CD4-positive, alpha-beta memory T cell (primary cell): ENCODE measurements around the gene SAMD11. TPM values are rescaled to one million over a fixed set of nuclear protein-coding genes. Genes with fewer than 3 reads are reported as not detected.
"Not testable (repeated sequence)": the region's sequence is repeated elsewhere in the genome, so short reads cannot be mapped to it uniquely, and the experiment has no call there.

Source experiments
- CTCF ChIA-PET: fragments of 350-600 bp; sonication (Branson Sonifier 250); formaldehyde crosslinking; loops from one replicate; lab custom pipeline; 2021; ENCODE audit warnings: inconsistent platforms; ENCODE audit not compliant: partially characterized antibody; lab: Charles Lee
- POLR2A ChIA-PET: fragments of 350-600 bp; sonication (Branson Sonifier 250); formaldehyde crosslinking; loops from one replicate; lab custom pipeline; 2021; ENCODE audit not compliant: partially characterized antibody; lab: Charles Lee
- DNase-seq, 5 donors: peaks; one replicate each; pipeline versions ENCODE4 v3.0.0 to v3.0.0-alpha.2; 2020 to 2022; ENCODE audit warnings: mixed read lengths in 1 of 5
- H3K27ac ChIP-seq: one replicate; pipeline ENCODE4 v1.7.0; 2013; ENCODE audit warnings: low read depth, low read length
- H3K27me3 ChIP-seq: 2 replicates; pipeline ENCODE4 v1.7.0; 2013; ENCODE audit warnings: mild to moderate bottlenecking, low read length, moderate library complexity; ENCODE audit not compliant: insufficient read depth
- H3K36me3 ChIP-seq: 2 replicates; pipeline ENCODE4 v1.7.0; 2013; ENCODE audit warnings: mild to moderate bottlenecking, low read length, moderate library complexity; ENCODE audit not compliant: insufficient read depth
- H3K4me1 ChIP-seq: 2 replicates; pipeline ENCODE4 v1.7.0; 2013; ENCODE audit warnings: mild to moderate bottlenecking, low read length, moderate library complexity; ENCODE audit not compliant: insufficient read depth
- H3K4me3 ChIP-seq, 2 donors: one replicate each; pipeline ENCODE4 v1.7.0; 2013; ENCODE audit warnings: low read length in 2 of 2, mild to moderate bottlenecking in 1 of 2
- H3K9me3 ChIP-seq, 2 donors: one replicate each; pipeline ENCODE4 v1.7.0; 2013; ENCODE audit warnings: low read length in 2 of 2, control low read depth in 1 of 2; ENCODE audit not compliant: control insufficient read depth in 1 of 2
- H3K27ac Mint-ChIP-seq, 7 donors: one replicate each; pipeline ENCODE4 v1.8.0; 2020 to 2021; ENCODE audit warnings: mixed read lengths in 7 of 7, mild to moderate bottlenecking in 6 of 7, inconsistent platforms in 3 of 7, moderate library complexity in 3 of 7
- H3K27me3 Mint-ChIP-seq, 2 donors: one replicate each; pipeline ENCODE4 v1.8.0; 2020 to 2021; ENCODE audit warnings: mixed read lengths in 2 of 2
- H3K36me3 Mint-ChIP-seq, 2 donors: one replicate each; pipeline ENCODE4 v1.8.0; 2020 to 2021; ENCODE audit warnings: mixed read lengths in 2 of 2, inconsistent platforms in 1 of 2, mild to moderate bottlenecking in 1 of 2
- H3K4me1 Mint-ChIP-seq, 4 donors: one replicate each; pipeline ENCODE4 v1.8.0; 2020 to 2021; ENCODE audit warnings: mixed read lengths in 4 of 4, mild to moderate bottlenecking in 1 of 4
- H3K4me3 Mint-ChIP-seq, 8 donors: one replicate each; pipeline ENCODE4 v1.8.0; 2020 to 2021; ENCODE audit warnings: mixed read lengths in 8 of 8, mild to moderate bottlenecking in 7 of 8, moderate library complexity in 6 of 8, inconsistent platforms in 3 of 8
- H3K9me3 Mint-ChIP-seq, 8 donors: one replicate each; pipeline ENCODE4 v1.8.0; 2020 to 2021; ENCODE audit warnings: mixed read lengths in 8 of 8, mild to moderate bottlenecking in 5 of 8, inconsistent platforms in 3 of 8, moderate library complexity in 1 of 8
- intact Hi-C: fragments of 100-400 bp; cut with micrococcal nuclease; formaldehyde crosslinking; loops from one replicate; pipeline ENCODE4 v1.15.1; 2023
- polyA plus RNA-seq, 2 donors: library from polyadenylated mRNA; unstranded; fragments of 300-500 nt; fragmentation: Illumina TruSeq; gene quantifications; one replicate each; pipeline ENCODE4 v1.2.3, GENCODE V29; 2021
- total RNA-seq, 2 experiments: library from RNA; stranded (reverse); gene quantifications; one replicate each; pipeline ENCODE4 v1.2.3, GENCODE V29; 2021

The SAMD11 gene
- total and polyA plus RNA-seq, 4 experiments from 2014 or later, result 0.10 TPM; not detected in 3

GRCh38 chr1:975896-976683, 52.4 kb downstream of the SAMD11 start:
- H3K36me3 Mint-ChIP-seq, result no peaks in the 10 kb centered on the region
- POLR2A ChIA-PET, result interaction anchor here (1.7 to 1.8 kb wide), 2 partner anchors 9 to 71 kb away, joined by 6 to 9 read pairs; partner anchors contain the start of gene PLEKHN1

DNA sequence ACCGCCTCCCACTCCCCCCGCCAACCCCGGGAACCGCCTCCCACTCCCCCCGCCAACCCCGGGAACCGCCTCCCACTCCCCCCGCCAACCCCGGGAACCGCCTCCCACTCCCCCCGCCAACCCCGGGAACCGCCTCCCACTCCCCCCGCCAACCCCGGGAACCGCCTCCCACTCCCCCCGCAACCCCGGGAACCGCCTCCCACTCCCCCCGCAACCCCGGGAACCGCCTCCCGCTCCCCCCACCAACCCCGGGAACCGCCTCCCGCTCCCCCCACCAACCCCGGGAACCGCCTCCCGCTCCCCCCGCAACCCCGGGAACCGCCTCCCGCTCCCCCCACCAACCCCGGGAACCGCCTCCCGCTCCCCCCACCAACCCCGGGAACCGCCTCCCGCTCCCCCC, 53.1 kb downstream of the SAMD11 start:
- not testable (repeated sequence) for H3K27ac Mint-ChIP-seq, DNase-seq, H3K27me3 Mint-ChIP-seq, H3K36me3 ChIP-seq, H3K27me3 ChIP-seq, H3K4me3 ChIP-seq, H3K4me3 Mint-ChIP-seq, H3K27ac ChIP-seq, H3K36me3 Mint-ChIP-seq, H3K4me1 ChIP-seq, H3K9me3 Mint-ChIP-seq, H3K9me3 ChIP-seq
- ChIA-PET POLR2A (interaction anchor here (1.7 to 1.8 kb wide), 2 partner anchors 10 to 71 kb away, joined by 6 to 9 read pairs; partner anchors contain the start of gene PLEKHN1), CTCF (interaction anchor here (1.0 to 1.9 kb wide), 5 partner anchors 10 to 107 kb away, joined by 3 to 14 read pairs (median 9); partner anchors contain the start of gene PLEKHN1)
- peaks cover 3 to 12% (median 5%) of the 10 kb centered on the region in 4 donors for H3K4me1 Mint-ChIP-seq
- intact Hi-C loops, result loop anchor here (1.0 kb wide), 1 partner anchor 72 kb away; no protein-coding TSS in a partner anchor

More at GRCh38 chr1:975896-976683, 52.4 kb downstream of the SAMD11 start:
- Histone ChIP-seq H3K4me3 (peak overlapping the region in 1 of 2 donors; percentile 9), H3K36me3 (no peaks in the 10 kb centered on the region), H3K9me3 (no peaks in the 10 kb centered on the region), H3K4me1 (peaks cover 9% of the 10 kb centered on the region), H3K27me3 (no peaks in the 10 kb centered on the region), H3K27ac (no peak overlapping the region)
- H3K9me3 Mint-ChIP-seq, result no peaks in the 10 kb centered on the region
- DNase-seq, result peak; percentile 59 to 70 (median 64)
- peak overlapping the region in 1 of 7 donors; percentile 16 for H3K27ac Mint-ChIP-seq
- H3K27me3 Mint-ChIP-seq, result peaks cover 2 to 8% of the 10 kb centered on the region in 2 donors
- H3K4me1 Mint-ChIP-seq, result peaks cover 3 to 12% (median 5%) of the 10 kb centered on the region in 4 donors
- CTCF ChIA-PET, result interaction anchor here (1.0 to 1.9 kb wide), 5 partner anchors 9 to 106 kb away, joined by 3 to 14 read pairs (median 9); partner anchors contain the start of gene PLEKHN1
- intact Hi-C loops, result loop anchor here (1.0 kb wide), 1 partner anchor 72 kb away; no protein-coding TSS in a partner anchor
- H3K4me3 Mint-ChIP-seq, result peak overlapping the region in 5 of 8 donors; percentile 6 to 36 (median 23)

- Mint-ChIP-seq H3K27ac (no peak overlapping the region), H3K9me3 (no peaks in the 10 kb centered on the region), H3K36me3 (no peaks in the 10 kb centered on the region), H3K27me3 (peaks cover 7 to 11% of the 10 kb centered on the region in 2 donors), H3K4me1 (peaks cover 3 to 12% (median 5%) of the 10 kb centered on the region in 4 donors), H3K4me3 (peak overlapping the region in 3 of 8 donors; percentile 36 to 62 (median 49))
- Histone ChIP-seq H3K27me3 (no peaks in the 10 kb centered on the region), H3K27ac (no peak overlapping the region), H3K36me3 (no peaks in the 10 kb centered on the region), H3K4me3 (no peak overlapping the region), H3K9me3 (no peaks in the 10 kb centered on the region), H3K4me1 (peaks cover 9% of the 10 kb centered on the region)
- no peak for DNase-seq
- ChIA-PET CTCF (no interaction called here), POLR2A (no interaction called here)
- intact Hi-C loops, result no loop called here
Measured at GRCh38 chr1:978069-978834, 54.5 kb downstream of the SAMD11 start.

GRCh38 chr1:978835-979743, 55.4 kb downstream of the SAMD11 start:
- no peaks in the 10 kb centered on the region for H3K27me3 ChIP-seq
- no peaks in the 10 kb centered on the region for H3K9me3 Mint-ChIP-seq
- H3K4me1 Mint-ChIP-seq, result peaks cover 3 to 12% (median 5%) of the 10 kb centered on the region in 4 donors
- H3K4me1 ChIP-seq, result peaks cover 9% of the 10 kb centered on the region
- no peak overlapping the region for H3K27ac ChIP-seq
- POLR2A ChIA-PET, result no interaction called here
- H3K36me3 ChIP-seq, result no peaks in the 10 kb centered on the region
- DNase-seq, result no peak
- no peak overlapping the region for H3K4me3 ChIP-seq
- no peaks in the 10 kb centered on the region for H3K9me3 ChIP-seq
- CTCF ChIA-PET, result no interaction called here
- no peaks in the 10 kb centered on the region for H3K36me3 Mint-ChIP-seq
- no peak overlapping the region for H3K4me3 Mint-ChIP-seq
- intact Hi-C loops, result no loop called here
- H3K27me3 Mint-ChIP-seq, result peaks cover 11 to 12% of the 10 kb centered on the region in 2 donors
- no peak overlapping the region for H3K27ac Mint-ChIP-seq

DNA sequence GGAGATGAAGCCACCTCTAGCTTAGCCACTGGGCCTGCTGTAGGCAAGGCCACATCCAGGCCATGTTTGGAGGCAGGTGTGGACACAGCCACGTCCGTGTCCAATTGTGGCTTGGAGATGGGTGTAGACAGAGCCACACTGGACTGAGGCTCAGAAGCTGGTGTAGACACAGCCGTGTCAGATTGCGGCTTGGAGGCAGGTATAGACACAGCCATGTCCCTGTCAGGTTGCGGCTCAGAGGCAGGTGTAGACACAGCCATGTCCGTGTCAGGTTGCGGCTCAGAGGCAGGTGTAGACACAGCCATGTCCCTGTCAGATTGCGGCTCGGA, 56.0 kb downstream of the SAMD11 start:
- H3K4me1 ChIP-seq, result peaks cover 9% of the 10 kb centered on the region
- no peaks in the 10 kb centered on the region for H3K9me3 ChIP-seq
- Mint-ChIP-seq H3K36me3 (no peaks in the 10 kb centered on the region), H3K27me3 (peaks cover 11 to 12% of the 10 kb centered on the region in 2 donors), H3K4me1 (peaks cover 3 to 12% (median 5%) of the 10 kb centered on the region in 4 donors), H3K4me3 (no peak overlapping the region), H3K9me3 (no peaks in the 10 kb centered on the region), H3K27ac (no peak overlapping the region)
- H3K27me3 ChIP-seq, result no peaks in the 10 kb centered on the region
- intact Hi-C loops, result loop anchor here (5.0 kb wide), 1 partner anchor 313 kb away; no protein-coding TSS in a partner anchor
- ChIA-PET POLR2A (no interaction called here), CTCF (no interaction called here)
- H3K4me3 ChIP-seq, result no peak overlapping the region
- DNase-seq, result no peak
- H3K36me3 ChIP-seq, result no peaks in the 10 kb centered on the region
- H3K27ac ChIP-seq, result no peak overlapping the region

GRCh38 chr1:980137-980571, 56.4 kb downstream of the SAMD11 start:
- peaks cover 9% of the 10 kb centered on the region for H3K4me1 ChIP-seq
- H3K4me3 Mint-ChIP-seq, result no peak overlapping the region
- H3K27me3 Mint-ChIP-seq, result peaks cover 15% of the 10 kb centered on the region in 2 donors
- H3K9me3 Mint-ChIP-seq, result no peaks in the 10 kb centered on the region
- no peak overlapping the region for H3K27ac Mint-ChIP-seq
- H3K36me3 ChIP-seq, result no peaks in the 10 kb centered on the region
- H3K36me3 Mint-ChIP-seq, result no peaks in the 10 kb centered on the region
- peaks cover 3 to 12% (median 5%) of the 10 kb centered on the region in 4 donors for H3K4me1 Mint-ChIP-seq
- H3K27ac ChIP-seq, result no peak overlapping the region
- ChIA-PET POLR2A (no interaction called here), CTCF (interaction anchor here (1.5 kb wide), 1 partner anchor 22 kb away, joined by 6 read pairs; no protein-coding TSS in a partner anchor)
- H3K4me3 ChIP-seq, result no peak overlapping the region
- intact Hi-C loops, result loop anchor here (5.0 kb wide), 1 partner anchor 312 kb away; no protein-coding TSS in a partner anchor
- H3K9me3 ChIP-seq, result no peaks in the 10 kb centered on the region
- no peak for DNase-seq
- no peaks in the 10 kb centered on the region for H3K27me3 ChIP-seq
